Small intestine (tissue), 7 donors: ENCODE data around the gene SSC5D. TPM values are rescaled to one million over a fixed set of nuclear protein-coding genes. Genes with fewer than 3 reads are reported as not detected.
A peak's percentile ranks its signal among the peaks of the same experiment; 100 is the strongest.

Experiments
- DNase-seq, 2 donors: peaks; one replicate each; pipeline versions ENCODE4 v3.0.0 to v3.0.0-alpha.2; 2013
- FAIRE-seq: peaks from 2 replicates; lab custom pipeline; 2012; peaks lifted over from hg19 to GRCh38; lab: Jason Lieb, UNC
- H3K27ac ChIP-seq, 3 donors: one replicate each; pipeline ENCODE4 v1.5.1; 2013; ENCODE audit warnings: low read length in 2 of 3, mild to moderate bottlenecking in 2 of 3, control low read depth in 1 of 3, inconsistent platforms in 1 of 3, low read depth in 1 of 3, moderate library complexity in 1 of 3
- H3K27me3 ChIP-seq, 3 donors: one replicate each; pipeline ENCODE4 v1.6.1; 2013; ENCODE audit warnings: low read length in 3 of 3, inconsistent platforms in 1 of 3; ENCODE audit not compliant: control insufficient read depth in 3 of 3, insufficient read depth in 3 of 3
- H3K36me3 ChIP-seq, 3 donors: one replicate each; pipeline ENCODE4 v1.6.1; 2013; ENCODE audit warnings: low read length in 3 of 3, inconsistent platforms in 1 of 3, low read depth in 1 of 3, mild to moderate bottlenecking in 1 of 3, moderate library complexity in 1 of 3; ENCODE audit not compliant: control insufficient read depth in 3 of 3, insufficient read depth in 2 of 3
- H3K4me1 ChIP-seq, 3 donors: one replicate each; pipeline ENCODE4 v1.6.1; 2013; ENCODE audit warnings: low read length in 2 of 3, inconsistent platforms in 1 of 3, low read depth in 1 of 3, mild to moderate bottlenecking in 1 of 3, moderate library complexity in 1 of 3; ENCODE audit not compliant: control insufficient read depth in 3 of 3, insufficient read depth in 2 of 3
- H3K4me3 ChIP-seq, 3 donors: one replicate each; pipeline ENCODE4 v1.5.1; 2013; ENCODE audit warnings: low read length in 3 of 3, control low read depth in 1 of 3, inconsistent platforms in 1 of 3, low read depth in 1 of 3, mild to moderate bottlenecking in 1 of 3, moderate library complexity in 1 of 3
- H3K9me3 ChIP-seq, 2 donors: one replicate each; pipeline ENCODE4 v1.6.1; 2013; ENCODE audit warnings: low read depth in 1 of 2, low read length in 1 of 2; ENCODE audit not compliant: control insufficient read depth in 2 of 2, insufficient read depth in 1 of 2
- WGBS, 3 donors: extraction: QIAGEN DNeasy Blood & Tissue Kit; methylation state at CpG; one replicate each; pipeline ENCODE4 v1.1.7; 2013; 5-methylcytosine and 5-hydroxymethylcytosine counted together
- polyA plus RNA-seq, 4 donors: library from polyadenylated mRNA; stranded (reverse) in 3 of 4; unstranded in 1 of 4; fragments of 200-250 nt in 3 of 4; fragments of 120-200 nt in 1 of 4; gene quantifications; one replicate each; pipeline versions ENCODE4 v1.2.1 to v1.2.3, GENCODE V29; 2013
- donor health status: healthy with polysubstance abuse.
- donor health status: control.
- donor health status: control.
- donor health status: Bipolar disorder and iron deficiency.
- donor health status: healthy.

The SSC5D gene
- polyA plus RNA-seq, 4 donors, result 0.49 to 2.2 (median 0.54) TPM; not detected in 1

GRCh38 chr19:55473225-55474012 is 14.8 kb upstream of the SSC5D start:
- Histone ChIP-seq H3K36me3 (peaks cover 0 to 4% (median 0%) of the 10 kb centered on the region in 3 donors), H3K27me3 (no peaks in the 10 kb centered on the region), H3K9me3 (no peaks in the 10 kb centered on the region), H3K4me1 (peaks cover 0 to 11% (median 4%) of the 10 kb centered on the region in 3 donors), H3K4me3 (no peak overlapping the region), H3K27ac (no peak overlapping the region)
- no peak for FAIRE-seq
- DNase-seq, result no peak
- 75 to 83% (median 82%) methylated on average over 15 to 16 of the region's 16 CpGs for WGBS, 3 donors

DNA sequence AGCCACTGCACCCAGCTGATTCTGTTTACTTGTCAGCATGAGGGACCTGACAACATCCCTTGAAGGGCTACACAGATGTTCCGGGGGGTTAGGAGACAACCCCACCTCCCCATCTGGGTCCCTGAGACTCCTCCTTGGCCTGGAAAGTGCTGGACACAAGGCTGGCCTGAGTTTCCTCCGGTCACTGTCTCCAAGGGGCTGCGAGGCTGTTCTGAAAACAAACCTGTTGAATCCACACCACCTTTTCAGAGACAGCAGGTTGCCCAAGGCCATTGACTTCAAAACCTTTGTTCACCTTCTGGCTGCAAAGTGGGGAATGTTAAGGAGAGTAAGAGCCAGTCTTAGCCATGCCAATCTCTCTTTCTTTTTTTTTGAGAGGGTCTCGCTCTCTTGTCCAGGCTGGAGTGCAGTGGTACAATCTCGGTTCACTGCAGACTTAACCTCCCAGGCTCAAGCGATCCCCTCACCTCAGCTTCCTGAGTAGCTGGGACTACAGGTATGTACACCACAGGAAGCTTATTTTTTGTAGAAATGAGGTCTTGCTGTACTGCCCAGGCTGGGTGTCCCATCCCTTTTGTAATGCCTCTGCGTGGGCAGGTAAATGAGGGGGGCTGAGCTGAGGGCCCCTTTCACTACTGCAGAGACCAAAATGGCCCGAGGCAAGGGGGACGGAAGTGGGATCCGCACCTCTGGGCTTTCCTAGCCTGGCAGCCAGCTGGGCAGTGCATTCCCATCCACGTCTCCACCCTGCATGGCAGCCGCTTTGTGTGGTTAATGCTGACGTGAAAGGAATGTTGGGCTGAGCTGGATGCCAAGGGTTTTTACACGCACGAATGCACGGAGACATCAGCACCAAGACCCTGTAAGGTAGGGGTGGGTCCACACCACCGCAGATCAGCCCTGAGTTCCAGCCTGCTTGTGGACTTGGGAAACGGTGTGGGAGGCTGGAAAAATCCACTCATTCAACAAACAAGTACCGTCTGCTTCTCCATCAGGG is 13.7 kb upstream of the SSC5D start:
- DNase-seq (no peak), FAIRE-seq (no peak)
- H3K4me1 ChIP-seq, result peaks cover 0 to 11% (median 4%) of the 10 kb centered on the region in 3 donors
- H3K27me3 ChIP-seq, result no peaks in the 10 kb centered on the region
- H3K27ac ChIP-seq, result no peak overlapping the region
- H3K4me3 ChIP-seq, result no peak overlapping the region
- H3K9me3 ChIP-seq, result no peaks in the 10 kb centered on the region
- peaks cover 0 to 5% (median 0%) of the 10 kb centered on the region in 3 donors for H3K36me3 ChIP-seq
- WGBS, 3 donors, result 88 to 93% (median 90%) methylated on average over 19 of the region's 19 CpGs

- H3K36me3 ChIP-seq, result peaks cover 0 to 9% (median 2%) of the 10 kb centered on the region in 3 donors
- 1% methylated on average over 49 to 61 of the region's 61 CpGs for WGBS, 3 donors
- H3K4me3 ChIP-seq, result peak within 1 kb of the TSS; percentile 44 to 72 (median 51)
- H3K27ac ChIP-seq, result peak within 1 kb of the TSS; percentile 72 to 91 (median 79)
- FAIRE-seq (no peak), DNase-seq (peak; percentile 98 to 100)
- H3K4me1 ChIP-seq, result peaks cover 0 to 11% (median 4%) of the 10 kb centered on the region in 3 donors
- H3K9me3 ChIP-seq, result no peaks in the 10 kb centered on the region
- H3K27me3 ChIP-seq, result no peaks in the 10 kb centered on the region
Observed at GRCh38 chr19:55476100-55476775, 12.0 kb upstream of the SSC5D start, which contains the start of gene ZNF628. Gene ZNF628 (plus strand): TSS chr19:55476617. CDS start chr19:55479911, 3,294 bp downstream.

- Histone ChIP-seq H3K27ac (no peak overlapping the region), H3K4me3 (no peak overlapping the region), H3K9me3 (no peaks in the 10 kb centered on the region), H3K27me3 (no peaks in the 10 kb centered on the region), H3K36me3 (peaks cover 4 to 18% (median 8%) of the 10 kb centered on the region in 3 donors), H3K4me1 (peaks cover 0 to 11% (median 4%) of the 10 kb centered on the region in 3 donors)
- no peak for FAIRE-seq
- DNase-seq, result no peak
- WGBS, 3 donors, result 90 to 91% (median 91%) methylated on average over 13 of the region's 13 CpGs
Observed at GRCh38 chr19:55477905-55478304, 10.3 kb upstream of the SSC5D start.

- Histone ChIP-seq H3K36me3 (peaks cover 4 to 22% (median 10%) of the 10 kb centered on the region in 3 donors), H3K9me3 (no peaks in the 10 kb centered on the region), H3K4me3 (no peak overlapping the region), H3K27ac (no peak overlapping the region), H3K4me1 (peaks cover 0 to 11% (median 4%) of the 10 kb centered on the region in 3 donors), H3K27me3 (no peaks in the 10 kb centered on the region)
- FAIRE-seq (no peak), DNase-seq (no peak)
- 88 to 91% (median 89%) methylated on average over 12 of the region's 12 CpGs for WGBS, 3 donors
Observed at GRCh38 chr19:55478364-55478763, 9.9 kb upstream of the SSC5D start.

DNA sequence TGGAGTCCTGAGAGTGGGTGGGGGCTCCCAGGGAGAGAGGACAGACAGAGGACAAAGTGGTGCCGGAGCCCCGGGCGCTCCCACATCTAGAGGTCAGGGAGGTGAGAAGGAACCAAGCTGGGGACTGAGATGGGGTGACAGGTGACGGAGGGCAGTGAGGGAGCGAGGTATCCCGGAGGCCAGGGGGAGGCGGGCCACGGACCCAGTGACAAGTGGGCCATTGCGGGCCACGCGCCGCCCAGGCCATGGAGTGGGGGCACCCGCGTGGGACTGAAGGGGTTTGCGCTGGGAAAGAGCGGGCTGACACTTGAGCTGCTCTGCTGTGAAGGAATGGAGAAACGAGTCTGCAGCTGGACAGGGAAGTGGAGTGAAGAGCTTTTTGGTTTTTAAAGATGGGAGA is 9.2 kb upstream of the SSC5D start:
- 90 to 91% (median 91%) methylated on average over 17 of the region's 17 CpGs for WGBS, 3 donors
- Histone ChIP-seq H3K36me3 (peaks cover 4 to 28% (median 10%) of the 10 kb centered on the region in 3 donors), H3K4me1 (peaks cover 0 to 11% (median 4%) of the 10 kb centered on the region in 3 donors), H3K27ac (no peak overlapping the region), H3K9me3 (no peaks in the 10 kb centered on the region), H3K27me3 (no peaks in the 10 kb centered on the region), H3K4me3 (no peak overlapping the region)
- DNase-seq, result no peak
- FAIRE-seq, result no peak

DNA sequence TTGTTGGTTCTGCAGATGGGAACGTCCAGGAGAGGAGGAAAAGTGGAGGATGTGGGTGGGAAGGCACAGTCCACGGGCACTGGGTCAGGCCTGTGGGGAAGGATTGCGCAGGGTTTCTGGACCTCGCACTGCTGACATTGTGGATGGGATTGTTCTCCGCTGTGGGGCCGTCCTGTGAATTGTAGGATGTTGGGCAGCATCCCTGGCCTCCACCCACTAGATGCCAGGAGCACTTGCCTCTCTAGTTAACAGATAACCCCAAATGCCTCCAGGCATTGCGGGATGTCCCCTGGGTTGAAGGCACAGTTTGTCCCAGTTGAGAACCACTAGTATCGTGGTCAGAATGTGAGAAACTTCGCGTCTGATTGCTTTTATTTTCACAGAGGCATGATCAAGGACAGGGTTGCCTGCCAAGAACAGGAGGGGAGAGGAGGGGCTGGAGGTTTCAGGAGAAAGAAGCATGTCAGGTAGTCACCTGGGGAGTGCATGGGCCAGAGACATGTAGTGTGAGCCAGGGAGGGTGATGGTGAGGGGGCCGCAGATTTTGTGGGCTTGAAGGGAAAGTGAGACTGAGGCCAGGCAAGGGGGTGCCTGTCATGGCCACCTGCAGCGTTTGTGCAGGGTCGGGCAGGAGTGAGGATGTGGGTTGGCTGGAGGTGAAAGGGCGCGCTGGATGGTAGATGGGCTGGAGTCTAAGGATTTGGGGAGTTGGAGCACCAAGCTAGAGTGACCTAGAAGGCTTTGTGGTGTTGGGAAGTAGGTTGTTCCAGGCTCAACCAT is 8.6 kb upstream of the SSC5D start:
- Histone ChIP-seq H3K27ac (no peak overlapping the region), H3K36me3 (peaks cover 4 to 32% (median 10%) of the 10 kb centered on the region in 3 donors), H3K4me1 (peaks cover 0 to 15% (median 4%) of the 10 kb centered on the region in 3 donors), H3K27me3 (peaks cover 0 to 3% (median 0%) of the 10 kb centered on the region in 3 donors), H3K4me3 (no peak overlapping the region), H3K9me3 (no peaks in the 10 kb centered on the region)
- FAIRE-seq (no peak), DNase-seq (no peak)
- WGBS, 3 donors, result 70 to 80% (median 77%) methylated on average over 14 to 15 of the region's 15 CpGs
